ENCODE results near the gene PYGB.
"Not testable (repeated sequence)": the region's sequence is repeated elsewhere in the genome, so short reads cannot be mapped to it uniquely, and the experiment has no call there.

PYGB gene

DNA sequence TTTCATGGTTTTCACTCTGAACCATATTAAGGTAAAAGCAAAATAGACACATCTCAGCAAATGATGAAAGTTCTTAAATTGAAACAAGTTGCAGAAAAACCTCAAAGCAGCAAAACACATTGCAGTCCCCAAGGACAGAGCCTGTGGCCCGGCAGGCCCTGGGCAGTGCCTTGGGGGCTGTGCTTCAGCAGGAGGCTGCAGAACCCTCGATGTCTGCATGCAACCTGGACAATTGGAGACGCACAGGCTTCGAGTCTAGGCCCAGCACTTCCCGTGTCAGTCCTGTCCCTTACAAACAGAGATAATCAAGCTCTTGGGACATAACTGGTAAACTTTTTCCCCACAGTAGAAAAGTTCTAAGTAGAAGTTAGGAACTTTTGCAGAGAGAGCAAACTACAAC is 9.2 kb downstream of the PYGB start:
- no peak overlapping the region for H3K27ac ChIP-seq
- H3K4me2 ChIP-seq, result peak overlapping the region in 8 of 11 experiments; percentile 19 to 70 (median 55); a peak in 15 of 22 replicates
- H3K9me3 ChIP-seq (replicated peaks in 1 of 11), result peaks cover 19 to 44% (median 37%) of the 10 kb centered on the region in 11 experiments
- H4K20me1 ChIP-seq, result peaks cover 36 to 79% (median 65%) of the 10 kb centered on the region in 11 experiments; a peak in 21 of 22 replicates
- peaks cover 22 to 57% (median 52%) of the 10 kb centered on the region in 10 experiments for H3K4me1 ChIP-seq
- no peak overlapping the region for H3K4me3 ChIP-seq
- H3K9ac ChIP-seq, result 0 out of 22 replicates have a peak overlapping the region, but pooled peaks of 2 of the 11 experiments have one; percentile 0 to 6
- H3K27me3 ChIP-seq, result no peaks in the 10 kb centered on the region
- TF ChIP-seq Cebpa-rat (IDR thresholded peaks at IDR 0.05), result no peak
- H3K36me3 ChIP-seq, result peaks cover 32 to 77% (median 60%) of the 10 kb centered on the region in 11 experiments

DNA sequence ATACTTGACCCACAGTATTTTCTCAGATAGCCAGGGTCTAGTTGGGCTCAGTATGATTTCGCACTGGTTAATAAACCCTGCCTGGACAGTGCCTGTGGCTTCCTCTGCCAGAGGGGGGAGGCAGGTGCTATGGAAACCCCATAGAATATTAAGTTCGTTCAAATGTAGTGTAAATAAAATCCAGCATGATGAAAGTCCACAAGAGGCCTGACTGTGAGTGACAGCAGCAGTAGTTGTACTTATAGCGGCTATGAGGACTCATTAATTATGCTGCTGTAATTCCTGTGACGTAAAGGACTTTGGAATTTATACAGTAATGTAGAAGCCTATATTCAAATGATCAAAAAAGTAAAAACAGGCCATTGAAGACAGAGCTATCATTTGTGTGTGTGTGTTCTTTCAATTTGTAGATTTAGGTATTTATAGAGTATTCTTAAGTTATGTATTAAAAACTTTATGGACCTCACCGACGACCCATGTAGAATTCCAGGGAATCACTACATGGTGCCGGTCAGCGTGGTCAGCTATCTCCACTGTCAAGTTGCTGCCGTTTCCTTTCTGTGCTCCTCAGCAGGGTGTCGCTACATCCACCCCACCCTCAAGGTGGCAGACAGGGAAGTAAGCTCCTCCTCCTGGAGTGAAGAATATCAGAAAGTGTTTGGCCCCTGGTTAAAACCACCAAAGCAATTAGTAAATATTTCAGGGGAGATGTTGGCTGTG is 10.0 kb downstream of the PYGB start:
- Histone ChIP-seq H3K9ac (no peak overlapping the region), H3K36me3 (peaks cover 32 to 70% (median 58%) of the 10 kb centered on the region in 11 experiments), H3K4me3 (no peak overlapping the region), H3K27me3 (no peaks in the 10 kb centered on the region), H3K9me3 (replicated peaks in 1 of 11) (peaks cover 21 to 46% (median 40%) of the 10 kb centered on the region in 11 experiments), H4K20me1 (peaks cover 28 to 71% (median 57%) of the 10 kb centered on the region in 11 experiments; a peak in 21 of 22 replicates), H3K4me2 (0 out of 22 replicates have a peak overlapping the region, but pooled peaks of 2 of the 11 experiments have one; percentile 46 to 67), H3K4me1 (peaks cover 22 to 49% (median 44%) of the 10 kb centered on the region in 10 experiments), H3K27ac (no peak overlapping the region)
- TF ChIP-seq Cebpa-rat (IDR thresholded peaks at IDR 0.05), result no peak

DNA sequence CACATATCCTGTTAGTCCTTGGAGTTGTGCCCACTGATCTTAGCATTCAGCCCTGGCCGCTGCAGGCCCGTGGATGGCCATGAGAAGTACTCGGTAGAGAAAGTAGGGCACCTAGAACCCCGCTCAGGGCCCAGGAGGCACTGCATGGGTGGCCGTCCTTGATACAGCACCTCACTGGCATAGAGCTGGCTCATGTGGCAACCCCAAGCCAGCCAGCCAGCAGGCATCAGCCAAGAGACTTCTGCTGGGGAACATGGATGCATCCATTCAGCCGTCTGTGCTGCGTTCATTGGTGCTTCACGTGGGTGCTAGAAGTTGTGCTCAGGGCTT is 10.6 kb downstream of the PYGB start:
- Histone ChIP-seq H3K4me2 (no peak overlapping the region), H3K27me3 (no peaks in the 10 kb centered on the region), H3K27ac (no peak overlapping the region), H3K9me3 (replicated peaks in 1 of 11) (peaks cover 21 to 46% (median 40%) of the 10 kb centered on the region in 11 experiments), H3K9ac (no peak overlapping the region), H3K4me1 (peaks cover 20 to 44% (median 39%) of the 10 kb centered on the region in 10 experiments), H3K36me3 (peaks cover 32 to 66% (median 57%) of the 10 kb centered on the region in 11 experiments), H4K20me1 (peaks cover 26 to 66% (median 53%) of the 10 kb centered on the region in 11 experiments; a peak in 21 of 22 replicates), H3K4me3 (no peak overlapping the region)
- no peak for TF ChIP-seq Cebpa-rat (IDR thresholded peaks at IDR 0.05)

DNA sequence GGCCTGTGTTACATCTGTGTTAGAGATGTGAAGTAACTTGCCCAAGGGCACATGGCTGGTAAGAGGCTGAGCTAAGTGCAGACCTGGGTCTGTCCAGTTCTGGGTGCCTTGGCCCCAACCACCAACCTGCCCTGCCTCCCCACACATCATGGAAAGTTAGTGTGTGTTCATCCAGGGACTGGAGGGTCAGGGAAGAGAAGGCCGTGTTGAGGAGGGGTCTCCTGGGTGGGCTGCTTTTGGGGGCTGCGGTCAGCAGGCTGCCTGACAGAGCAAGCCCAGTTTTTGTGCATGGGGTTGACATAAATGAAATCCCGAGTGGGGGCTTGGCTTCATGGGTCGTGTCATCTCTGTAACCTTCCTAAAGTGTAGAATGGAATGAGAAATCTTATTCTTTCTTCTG is 10.9 kb downstream of the PYGB start:
- H4K20me1 ChIP-seq, result peaks cover 26 to 62% (median 52%) of the 10 kb centered on the region in 11 experiments; a peak in 21 of 22 replicates
- peaks cover 21 to 46% (median 40%) of the 10 kb centered on the region in 11 experiments for H3K9me3 ChIP-seq (replicated peaks in 1 of 11)
- H3K4me1 ChIP-seq, result peaks cover 16 to 40% (median 35%) of the 10 kb centered on the region in 10 experiments
- peaks cover 32 to 66% (median 57%) of the 10 kb centered on the region in 11 experiments for H3K36me3 ChIP-seq
- H3K9ac ChIP-seq, result no peak overlapping the region
- H3K4me3 ChIP-seq, result no peak overlapping the region
- no peaks in the 10 kb centered on the region for H3K27me3 ChIP-seq
- no peak overlapping the region for H3K27ac ChIP-seq
- TF ChIP-seq Cebpa-rat (IDR thresholded peaks at IDR 0.05), result no peak
- no peak overlapping the region for H3K4me2 ChIP-seq

DNA sequence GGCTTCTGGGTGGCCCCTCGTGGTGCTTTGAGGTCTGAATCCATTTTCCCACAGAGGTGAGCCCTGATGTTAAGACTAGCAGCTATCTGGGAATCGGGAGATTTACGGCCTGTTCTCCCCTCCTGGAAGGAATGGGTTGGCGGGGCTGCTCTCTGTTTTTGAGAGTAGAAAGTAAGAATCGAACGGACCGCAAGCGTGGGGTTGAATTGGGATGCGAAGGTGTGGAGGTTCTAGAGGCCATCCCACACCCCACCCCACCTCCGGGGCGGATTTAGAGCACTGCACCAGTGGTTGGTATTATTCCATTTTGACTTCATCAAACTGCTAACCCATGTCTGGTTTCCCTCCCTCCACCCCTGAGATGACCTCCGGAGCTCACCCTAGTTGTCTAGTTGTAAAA is 11.5 kb downstream of the PYGB start:
- H3K4me2 ChIP-seq, result no peak overlapping the region
- H4K20me1 ChIP-seq, result peaks cover 26 to 57% (median 47%) of the 10 kb centered on the region in 11 experiments; a peak in 21 of 22 replicates
- no peaks in the 10 kb centered on the region for H3K27me3 ChIP-seq

DNA sequence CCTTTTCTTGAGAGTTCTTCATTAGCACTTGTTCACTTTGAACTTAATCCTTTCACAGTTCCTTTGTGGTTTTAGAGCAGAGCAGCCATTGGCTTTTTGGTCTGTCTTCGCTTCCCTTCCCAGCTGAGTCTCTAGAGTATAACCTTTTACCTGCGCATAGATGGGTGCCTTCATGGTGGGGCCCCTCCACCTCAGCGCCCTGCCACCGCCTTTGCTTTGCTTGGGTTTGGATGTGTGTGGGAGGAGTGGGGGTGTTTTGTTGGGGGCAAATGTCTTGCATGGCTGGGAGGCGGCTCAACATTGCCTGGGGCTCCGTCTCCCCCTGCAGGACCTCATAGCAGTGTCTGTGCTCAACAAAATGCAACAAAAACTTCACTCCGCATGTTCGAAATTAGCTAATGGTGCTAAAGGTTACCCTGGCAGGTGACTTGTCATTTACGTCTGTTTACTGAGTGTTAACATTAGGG is 11.9 kb downstream of the PYGB start:
- H3K36me3 ChIP-seq, result peaks cover 32 to 62% (median 55%) of the 10 kb centered on the region in 11 experiments
- no peak overlapping the region for H3K27ac ChIP-seq
- no peaks in the 10 kb centered on the region for H3K27me3 ChIP-seq
- no peak overlapping the region for H3K9ac ChIP-seq
- TF ChIP-seq Cebpa-rat (IDR thresholded peaks at IDR 0.05), result no peak
- peaks cover 21 to 55% (median 46%) of the 10 kb centered on the region in 11 experiments for H3K9me3 ChIP-seq (replicated peaks in 1 of 11)
- H3K4me1 ChIP-seq, result peaks cover 10 to 30% (median 27%) of the 10 kb centered on the region in 10 experiments
- H4K20me1 ChIP-seq, result peaks cover 25 to 52% (median 42%) of the 10 kb centered on the region in 11 experiments; a peak in 21 of 22 replicates
- H3K4me2 ChIP-seq, result no peak overlapping the region
- H3K4me3 ChIP-seq, result no peak overlapping the region

More for the DNA sequence above, 11.5 kb downstream of the PYGB start:
- TF ChIP-seq Cebpa-rat (IDR thresholded peaks at IDR 0.05), result no peak
- Histone ChIP-seq H3K9me3 (replicated peaks in 1 of 11) (peaks cover 21 to 51% (median 43%) of the 10 kb centered on the region in 11 experiments), H3K27ac (no peak overlapping the region), H3K36me3 (peaks cover 32 to 66% (median 57%) of the 10 kb centered on the region in 11 experiments), H3K4me3 (no peak overlapping the region), H3K4me1 (peaks cover 15 to 35% (median 30%) of the 10 kb centered on the region in 10 experiments), H3K9ac (no peak overlapping the region)

DNA sequence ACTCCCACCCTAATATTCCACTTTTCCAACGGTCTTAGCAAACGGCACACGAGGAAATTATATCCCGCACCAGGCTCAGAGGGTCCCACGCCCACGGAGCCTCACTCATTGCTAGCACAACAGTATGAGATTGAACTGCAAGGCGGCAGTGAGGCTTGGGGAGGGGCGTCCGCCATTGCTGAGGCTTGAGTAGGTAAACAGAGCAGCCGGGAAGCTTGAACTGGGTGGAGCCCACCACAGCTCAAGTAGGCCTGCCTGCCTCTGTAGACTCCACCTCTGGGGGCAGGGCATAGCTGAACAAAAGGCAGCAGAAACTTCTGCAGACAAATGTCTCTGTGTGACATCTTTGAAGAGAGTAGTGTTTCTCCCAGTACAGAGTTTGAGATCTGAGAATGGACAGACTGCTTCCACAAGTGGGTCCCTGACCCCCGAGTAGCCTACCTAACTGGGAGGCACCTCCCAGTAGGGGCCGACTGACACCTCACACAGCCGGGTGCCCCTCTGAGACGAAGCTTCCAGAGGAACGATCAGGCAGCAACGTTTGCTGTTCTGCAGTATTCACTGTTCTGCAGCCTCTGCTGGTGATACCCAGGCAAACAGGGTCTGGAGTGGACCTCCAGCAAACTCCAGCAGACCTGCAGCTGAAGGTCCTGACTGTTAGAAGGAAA is 13.0 kb downstream of the PYGB start:
- not testable (repeated sequence) for H3K9ac ChIP-seq, H3K4me3 ChIP-seq, H3K4me2 ChIP-seq, H3K27me3 ChIP-seq, H3K27ac ChIP-seq
- peaks cover 0 to 19% (median 16%) of the 10 kb centered on the region in 10 experiments; a peak in 16 of 20 replicates for H3K4me1 ChIP-seq
- H3K36me3 ChIP-seq, result peaks cover 32 to 63% (median 53%) of the 10 kb centered on the region in 11 experiments
- peaks cover 21 to 66% (median 49%) of the 10 kb centered on the region in 11 experiments for H3K9me3 ChIP-seq (replicated peaks in 1 of 11)
- H4K20me1 ChIP-seq, result peaks cover 15 to 41% (median 31%) of the 10 kb centered on the region in 11 experiments; a peak in 21 of 22 replicates

DNA sequence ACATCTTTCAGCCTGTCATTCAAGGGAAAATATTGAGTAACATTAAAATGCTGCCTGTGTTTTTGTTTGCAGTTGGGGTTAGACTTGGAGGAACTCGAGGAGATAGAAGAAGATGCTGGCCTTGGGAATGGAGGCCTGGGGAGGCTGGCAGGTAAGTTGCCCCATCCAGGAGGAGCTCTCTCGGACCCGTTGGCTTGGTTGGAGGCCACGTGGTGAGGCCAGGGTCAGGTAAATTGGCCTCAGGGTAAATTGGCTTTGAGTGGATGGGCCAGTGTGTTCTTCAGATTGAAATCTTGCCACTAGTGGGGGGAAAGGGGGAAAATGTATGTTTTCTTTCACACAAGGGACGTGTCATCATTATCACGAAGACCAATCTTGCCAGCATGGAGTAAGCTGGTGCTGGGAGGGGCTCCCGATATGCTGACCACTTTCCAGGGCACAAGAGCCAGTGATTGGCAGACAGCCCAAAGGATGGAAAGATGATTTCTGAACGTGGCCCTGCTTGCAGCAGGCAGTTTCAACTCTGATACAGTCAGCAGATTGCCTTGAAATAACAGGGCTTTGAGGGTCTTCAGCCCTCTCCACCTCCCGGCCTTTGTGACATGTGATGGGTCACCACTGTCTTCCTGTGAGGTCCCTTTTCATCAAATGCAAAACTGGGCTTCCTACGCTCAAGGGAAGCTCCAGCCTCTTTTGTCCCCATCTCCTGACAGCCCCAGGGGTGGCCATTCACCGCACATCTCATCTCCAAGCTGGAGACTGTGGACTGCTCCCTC is 21.4 kb downstream of the PYGB start:
- peaks cover 0 to 16% (median 7%) of the 10 kb centered on the region in 11 experiments; a peak in 9 of 22 replicates for H3K9me3 ChIP-seq (replicated peaks in 1 of 11)
- H4K20me1 ChIP-seq, result peaks cover 4 to 51% (median 13%) of the 10 kb centered on the region in 11 experiments; a peak in 18 of 22 replicates
- H3K4me1 ChIP-seq, result peaks cover 0 to 9% (median 5%) of the 10 kb centered on the region in 10 experiments; a peak in 12 of 20 replicates
- H3K27ac ChIP-seq, result no peak overlapping the region
- no peak for TF ChIP-seq Cebpa-rat (IDR thresholded peaks at IDR 0.05)
- no peak overlapping the region for H3K4me3 ChIP-seq
- H3K27me3 ChIP-seq, result no peaks in the 10 kb centered on the region
- peaks cover 54 to 74% (median 66%) of the 10 kb centered on the region in 11 experiments for H3K36me3 ChIP-seq
- H3K4me2 ChIP-seq, result no peak overlapping the region
- H3K9ac ChIP-seq, result no peak overlapping the region
